ENCODE measurements around the gene PCDHA5.
"Not testable (repeated sequence)": the region's sequence is repeated elsewhere in the genome, so short reads cannot be mapped to it uniquely, and the experiment has no call there.

Gene PCDHA5

DNA sequence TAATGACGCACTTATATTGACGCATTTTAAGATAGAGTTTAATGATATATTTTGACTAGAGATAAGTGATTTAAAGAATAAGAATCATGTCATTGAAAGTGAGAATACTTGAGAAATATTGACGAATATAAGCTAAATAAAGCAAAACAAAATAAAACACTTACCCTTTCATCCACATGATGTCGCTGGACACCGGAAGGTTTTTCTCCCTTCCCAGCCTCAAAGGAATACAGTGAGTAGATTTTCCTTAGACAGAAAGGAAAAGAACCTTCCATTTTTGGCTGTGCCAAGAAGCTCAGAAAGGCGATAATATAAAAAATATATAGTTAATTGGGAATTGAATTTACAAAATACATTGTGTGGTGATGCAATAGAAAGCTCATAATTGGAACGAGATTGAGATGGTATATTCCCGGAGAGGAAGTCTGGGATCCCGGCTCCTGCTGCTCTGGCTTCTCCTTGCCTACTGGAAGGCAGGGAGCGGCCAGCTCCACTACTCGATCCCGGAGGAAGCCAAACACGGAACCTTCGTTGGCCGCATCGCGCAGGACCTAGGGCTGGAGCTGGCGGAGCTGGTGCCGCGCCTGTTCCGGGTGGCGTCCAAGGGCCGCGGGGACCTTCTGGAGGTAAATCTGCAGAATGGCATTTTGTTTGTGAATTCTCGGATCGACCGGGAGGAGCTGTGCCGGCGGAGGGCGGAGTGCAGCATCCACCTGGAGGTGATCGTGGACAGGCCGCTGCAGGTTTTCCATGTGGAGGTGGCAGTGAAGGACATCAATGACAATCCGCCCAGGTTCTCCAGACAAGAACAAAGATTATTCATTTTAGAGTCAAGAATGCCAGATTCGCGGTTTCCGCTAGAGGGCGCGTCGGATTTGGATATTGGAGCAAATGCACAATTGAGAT, at the start of gene PCDHA5:
TSS of gene PCDHA5 (plus strand) at position 239 of the 906 bp plus-strand sequence.
- no peak for DNase-seq

DNA sequence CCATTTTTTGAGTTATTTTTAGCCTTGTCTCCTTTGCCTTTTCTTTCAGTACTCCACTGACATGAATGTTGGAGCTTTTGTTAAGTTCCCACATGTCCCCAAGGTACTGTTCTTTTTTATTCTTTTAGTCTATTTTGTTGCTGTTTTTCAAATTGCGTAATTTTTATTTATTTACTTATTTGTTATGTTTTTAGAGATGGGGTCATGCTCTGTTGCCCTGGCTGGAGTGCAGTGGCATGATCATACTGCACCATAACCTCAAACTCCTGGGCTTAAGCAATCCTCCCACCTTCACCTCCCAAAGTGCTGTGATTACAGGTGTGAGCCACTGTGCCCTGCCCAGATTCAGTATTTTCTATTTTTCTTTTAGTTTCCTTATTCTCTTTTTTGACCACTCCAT, 40.9 kb upstream of the PCDHA5 start:
- no peak for DNase-seq

DNA sequence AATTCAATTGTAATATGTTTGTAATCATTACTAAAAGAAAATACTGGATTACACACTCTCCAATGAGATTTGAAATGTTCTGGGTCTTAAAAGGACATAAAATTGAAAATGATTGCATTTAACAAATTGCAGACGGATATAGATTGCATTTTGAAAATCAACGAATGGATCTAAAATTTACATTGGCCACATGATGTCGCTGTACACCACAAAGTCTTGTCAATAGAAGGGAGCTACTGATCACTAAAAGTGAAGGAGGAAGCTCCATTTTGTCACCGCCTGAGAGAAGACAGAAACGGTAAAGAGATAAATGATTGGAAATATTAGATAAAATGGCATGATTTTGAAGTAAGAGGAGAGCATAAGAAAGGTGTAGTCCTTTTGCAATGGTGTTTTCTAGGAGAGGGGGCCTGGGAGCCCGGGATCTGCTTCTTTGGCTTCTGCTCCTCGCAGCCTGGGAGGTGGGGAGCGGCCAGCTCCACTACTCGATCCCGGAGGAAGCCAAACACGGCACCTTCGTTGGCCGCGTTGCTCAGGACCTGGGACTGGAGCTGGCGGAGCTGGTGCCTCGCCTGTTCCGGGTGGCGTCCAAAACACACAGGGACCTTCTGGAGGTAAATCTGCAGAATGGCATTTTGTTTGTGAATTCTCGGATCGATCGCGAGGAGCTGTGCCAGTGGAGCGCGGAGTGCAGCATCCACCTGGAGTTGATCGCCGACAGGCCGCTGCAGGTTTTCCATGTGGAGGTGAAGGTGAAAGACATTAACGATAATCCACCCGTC, 35.3 kb upstream of the PCDHA5 start, which contains the start of gene PCDHA1:
TSS of gene PCDHA1 (plus strand) at position 236 of the 782 bp plus-strand sequence.
- DNase-seq = no peak

GRCh38 chr5:140787422-140787821, 34.0 kb upstream of the PCDHA5 start:
- DNase-seq = not testable (repeated sequence)

DNA sequence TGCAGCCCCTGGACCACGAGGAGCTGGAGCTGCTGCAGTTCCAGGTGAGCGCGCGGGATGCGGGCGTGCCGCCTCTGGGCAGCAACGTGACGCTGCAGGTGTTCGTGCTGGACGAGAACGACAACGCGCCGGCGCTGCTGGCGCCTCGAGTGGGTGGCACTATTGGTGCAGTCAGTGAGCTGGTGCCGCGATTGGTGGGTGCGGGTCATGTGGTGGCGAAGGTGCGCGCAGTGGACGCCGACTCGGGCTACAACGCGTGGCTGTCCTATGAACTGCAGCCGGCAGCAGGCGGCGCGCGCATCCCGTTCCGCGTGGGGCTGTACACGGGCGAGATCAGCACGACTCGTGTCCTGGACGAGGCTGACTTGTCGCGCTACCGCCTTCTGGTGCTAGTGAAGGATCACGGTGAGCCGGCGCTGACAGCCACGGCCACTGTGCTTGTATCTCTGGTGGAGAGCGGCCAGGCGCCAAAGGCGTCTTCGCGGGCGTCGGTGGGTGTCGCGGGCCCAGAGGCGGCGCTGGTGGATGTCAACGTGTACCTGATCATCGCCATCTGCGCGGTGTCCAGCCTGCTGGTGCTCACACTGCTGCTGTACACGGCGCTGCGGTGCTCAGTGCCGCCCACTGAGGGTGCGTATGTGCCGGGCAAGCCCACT, 33.4 kb upstream of the PCDHA5 start:
- not testable (repeated sequence) for DNase-seq

DNA sequence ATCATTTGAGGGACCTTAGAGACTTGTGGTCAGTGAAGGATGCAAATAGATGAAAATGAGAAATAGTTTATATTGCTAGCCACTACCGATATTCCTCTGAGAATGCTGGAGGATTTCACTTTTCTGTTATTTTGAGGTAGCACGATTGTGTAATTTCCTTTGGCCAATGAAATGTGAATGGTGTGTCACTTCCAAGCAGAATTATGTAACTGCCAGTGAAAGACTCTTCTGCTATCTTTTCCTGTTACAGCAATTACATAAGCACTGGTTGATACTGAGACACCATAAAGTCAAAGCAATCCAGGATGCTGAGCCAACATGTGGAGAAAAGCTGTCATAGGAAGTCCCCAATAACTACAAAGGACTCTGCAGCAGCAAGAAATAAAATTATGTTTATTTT, 30.3 kb upstream of the PCDHA5 start:
- DNase-seq = no peak

GRCh38 chr5:140794595-140795258, 26.7 kb upstream of the PCDHA5 start, which contains the start of gene PCDHA2:
PCDHA2 (plus strand) TSS chr5:140794852.
- peak; percentile 18 for DNase-seq

DNA sequence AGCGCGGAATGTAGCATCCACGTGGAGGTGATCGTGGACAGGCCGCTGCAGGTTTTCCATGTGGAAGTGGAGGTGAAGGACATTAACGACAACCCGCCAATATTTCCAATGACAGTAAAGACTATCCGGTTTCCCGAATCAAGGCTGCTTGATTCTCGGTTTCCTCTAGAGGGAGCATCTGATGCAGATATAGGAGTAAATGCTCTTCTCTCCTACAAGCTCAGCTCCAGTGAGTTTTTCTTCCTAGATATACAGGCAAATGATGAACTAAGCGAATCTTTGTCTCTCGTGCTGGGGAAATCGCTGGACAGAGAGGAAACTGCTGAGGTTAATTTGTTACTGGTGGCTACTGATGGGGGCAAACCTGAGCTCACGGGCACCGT, 26.2 kb upstream of the PCDHA5 start:
- peak; percentile 8 for DNase-seq

- DNase-seq = not testable (repeated sequence)
Measured at GRCh38 chr5:140796072-140796717, 25.2 kb upstream of the PCDHA5 start.

- DNase-seq = no peak
Measured at GRCh38 chr5:140796718-140797095, 24.7 kb upstream of the PCDHA5 start.

- DNase-seq = no peak
Measured at GRCh38 chr5:140800816-140801493, 20.5 kb upstream of the PCDHA5 start, which contains the start of gene PCDHA3. PCDHA3 (plus strand) TSS chr5:140801057.

GRCh38 chr5:140801494-140801841, 19.9 kb upstream of the PCDHA5 start:
- DNase-seq = no peak

DNA sequence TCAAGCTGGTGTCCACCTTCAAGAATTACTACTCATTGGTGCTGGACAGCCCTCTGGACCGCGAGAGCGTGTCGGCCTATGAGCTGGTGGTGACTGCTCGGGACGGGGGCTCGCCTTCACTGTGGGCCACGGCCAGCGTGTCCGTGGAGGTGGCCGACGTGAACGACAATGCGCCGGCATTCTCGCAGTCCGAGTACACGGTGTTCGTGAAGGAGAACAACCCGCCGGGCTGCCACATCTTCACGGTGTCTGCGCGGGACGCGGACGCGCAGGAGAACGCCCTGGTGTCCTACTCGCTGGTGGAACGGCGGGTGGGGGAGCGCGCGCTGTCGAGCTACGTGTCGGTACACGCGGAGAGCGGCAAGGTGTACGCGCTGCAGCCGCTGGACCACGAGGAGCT, 19.0 kb upstream of the PCDHA5 start:
- DNase-seq = not testable (repeated sequence)

GRCh38 chr5:140802781-140803271, 18.6 kb upstream of the PCDHA5 start:
- DNase-seq = no peak

DNA sequence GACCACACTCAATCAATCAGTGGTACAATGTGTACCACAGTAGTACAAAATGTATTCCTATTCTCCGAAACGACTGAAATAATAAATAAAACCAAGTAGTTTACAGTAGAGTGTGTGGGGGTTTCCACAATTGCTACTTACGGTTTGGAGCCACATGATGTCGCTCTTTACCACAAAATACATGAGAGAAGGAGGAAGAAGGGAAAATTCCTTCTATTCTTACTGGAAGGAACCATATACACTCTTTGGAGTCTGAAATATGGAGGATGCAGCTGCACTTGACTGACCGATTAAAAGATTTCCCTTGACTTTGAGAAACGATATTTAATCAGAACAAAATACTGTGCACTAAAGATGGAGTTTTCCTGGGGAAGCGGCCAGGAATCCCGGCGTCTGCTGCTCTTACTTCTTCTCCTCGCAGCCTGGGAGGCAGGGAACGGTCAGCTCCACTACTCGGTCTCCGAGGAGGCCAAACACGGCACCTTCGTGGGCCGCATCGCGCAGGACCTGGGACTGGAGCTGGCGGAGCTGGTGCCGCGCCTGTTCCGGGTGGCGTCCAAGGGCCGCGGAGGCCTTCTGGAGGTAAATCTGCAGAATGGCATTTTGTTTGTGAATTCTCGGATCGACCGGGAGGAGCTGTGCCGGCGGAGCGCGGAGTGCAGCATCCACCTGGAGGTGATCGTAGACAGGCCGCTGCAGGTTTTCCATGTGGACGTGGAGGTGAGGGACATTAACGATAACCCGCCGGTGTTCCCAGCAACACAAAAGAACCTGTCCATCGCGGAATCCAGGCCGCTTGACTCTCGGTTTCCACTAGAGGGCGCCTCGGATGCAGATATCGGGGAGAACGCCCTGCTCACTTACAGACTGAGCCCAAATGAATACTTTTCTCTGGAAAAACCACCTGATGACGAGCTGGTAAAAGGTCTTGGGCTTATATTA, 14.3 kb upstream of the PCDHA5 start, which contains the start of gene PCDHA4:
TSS of gene PCDHA4 (plus strand) at position 235 of the 942 bp plus-strand sequence.
- peak; percentile 22 for DNase-seq

DNA sequence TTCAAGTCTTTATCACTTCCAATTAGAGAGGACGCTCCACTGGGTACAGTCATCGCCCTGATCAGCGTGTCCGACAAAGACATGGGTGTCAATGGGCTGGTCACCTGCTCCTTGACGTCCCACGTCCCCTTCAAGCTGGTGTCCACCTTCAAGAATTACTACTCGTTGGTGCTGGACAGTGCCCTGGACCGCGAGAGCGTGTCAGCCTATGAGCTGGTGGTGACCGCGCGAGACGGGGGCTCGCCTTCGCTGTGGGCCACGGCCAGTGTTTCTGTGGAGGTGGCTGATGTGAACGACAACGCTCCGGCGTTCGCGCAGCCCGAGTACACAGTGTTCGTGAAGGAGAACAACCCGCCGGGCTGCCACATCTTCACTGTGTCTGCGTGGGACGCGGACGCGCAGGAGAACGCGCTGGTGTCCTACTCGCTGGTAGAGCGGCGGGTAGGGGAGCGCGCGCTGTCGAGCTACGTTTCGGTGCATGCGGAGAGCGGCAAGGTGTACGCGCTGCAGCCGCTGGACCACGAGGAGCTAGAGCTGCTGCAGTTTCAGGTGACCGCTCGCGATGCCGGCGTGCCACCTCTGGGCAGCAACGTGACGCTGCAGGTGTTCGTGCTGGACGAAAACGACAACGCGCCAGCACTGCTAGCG, 13.0 kb upstream of the PCDHA5 start:
- DNase-seq = not testable (repeated sequence)

- DNase-seq = no peak
Measured at GRCh38 chr5:140808889-140809291, 12.5 kb upstream of the PCDHA5 start.

DNA sequence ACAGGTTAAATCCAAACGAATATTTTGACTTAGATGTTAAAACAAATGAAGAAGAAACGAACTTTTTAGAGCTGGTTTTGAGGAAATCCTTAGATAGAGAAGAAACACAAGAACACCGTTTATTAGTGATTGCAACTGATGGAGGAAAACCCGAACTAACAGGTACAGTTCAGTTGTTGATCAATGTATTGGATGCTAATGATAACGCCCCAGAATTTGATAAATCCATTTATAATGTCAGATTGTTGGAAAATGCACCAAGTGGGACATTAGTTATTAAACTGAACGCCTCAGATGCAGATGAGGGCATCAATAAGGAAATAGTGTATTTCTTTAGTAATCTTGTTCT, 842 bp downstream of the PCDHA5 start:
- no peak for DNase-seq

DNA sequence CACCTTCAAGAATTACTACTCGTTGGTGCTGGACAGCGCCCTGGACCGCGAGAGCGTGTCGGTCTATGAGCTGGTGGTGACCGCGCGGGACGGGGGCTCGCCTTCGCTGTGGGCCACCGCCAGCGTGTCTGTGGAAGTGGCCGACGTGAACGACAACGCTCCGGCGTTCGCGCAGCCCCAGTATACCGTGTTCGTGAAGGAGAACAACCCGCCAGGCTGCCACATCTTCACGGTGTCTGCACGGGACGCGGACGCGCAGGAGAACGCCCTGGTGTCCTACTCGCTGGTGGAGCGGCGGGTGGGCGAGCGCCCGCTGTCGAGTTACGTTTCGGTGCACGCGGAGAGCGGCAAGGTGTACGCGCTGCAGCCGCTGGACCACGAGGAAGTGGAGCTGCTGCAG, 1.6 kb downstream of the PCDHA5 start:
- DNase-seq = not testable (repeated sequence)

GRCh38 chr5:140823475-140823874, 2.1 kb downstream of the PCDHA5 start:
- DNase-seq = no peak

Data from NCI-H510A treated with DMSO at 0.1 percent for 48 hours (cell line).